IMR-90 (cell line): ENCODE results near the gene HUS1B. TPM values are rescaled to one million over a fixed set of nuclear protein-coding genes. Genes with fewer than 3 reads are reported as not detected.

ENCODE experiments used
- ATAC-seq: fragments of 200-7000 bp; cut with Tn5 transposase; 2 replicates; pipeline ENCODE4 v1.9.1; 2020; ENCODE audit warnings: low read depth, mild to moderate bottlenecking, moderate library complexity
- BruUV-seq: library from RNA; stranded (reverse); fragments of 400-500 nt; replicated peaks from 2 replicates; lab custom pipeline; 2021; lab: Mats Ljungman, UMichigan
- CTCF ChIA-PET: fragments of 300-600 bp; formaldehyde crosslinking; extraction: SDS; loops from one replicate; lab custom pipeline; 2021; ENCODE audit warnings: antibody characterized with exemption; lab: Yijun Ruan, JAX
- POLR2A ChIA-PET: fragments of 300-600 bp; sonication (Branson Sonifier 250); formaldehyde crosslinking; loops from one replicate; lab custom pipeline; 2022; ENCODE audit warnings: antibody characterized with exemption; ENCODE audit not compliant: unreplicated experiment; lab: Charles Lee
- DNase-seq: peaks from one replicate; pipeline ENCODE4 v3.0.0; 2013
- H2AFZ ChIP-seq: replicated peaks from 2 replicates; pipeline ENCODE3; 2013; ENCODE audit warnings: low read length, mild to moderate bottlenecking; ENCODE audit not compliant: poor library complexity
- H2AK5ac ChIP-seq: 2 replicates; pipeline ENCODE4 v1.6.1; 2013; ENCODE audit warnings: low read depth, low read length, inconsistent platforms
- H2AK9ac ChIP-seq: replicated peaks from 2 replicates; pipeline ENCODE3; 2013; ENCODE audit warnings: mild to moderate bottlenecking, low read depth, low read length, moderate library complexity; ENCODE audit not compliant: poor library complexity
- H2BK120ac ChIP-seq: 2 replicates; pipeline ENCODE4 v1.6.1; 2013; ENCODE audit warnings: low read depth, low read length, inconsistent platforms
- H2BK15ac ChIP-seq: 3 replicates; pipeline ENCODE4 v1.6.1; 2013; ENCODE audit warnings: low read depth, low read length, inconsistent platforms
- H2BK20ac ChIP-seq: 2 replicates; pipeline ENCODE4 v1.6.1; 2013; ENCODE audit warnings: low read depth, mild to moderate bottlenecking, inconsistent platforms, low read length, moderate library complexity
- H2BK5ac ChIP-seq: 2 replicates; pipeline ENCODE4 v1.6.1; 2013; ENCODE audit warnings: mild to moderate bottlenecking, low read depth, low read length, inconsistent platforms; ENCODE audit not compliant: poor library complexity, severe bottlenecking
- H3K14ac ChIP-seq: replicated peaks from 2 replicates; pipeline ENCODE4 v1.6.1; 2013; ENCODE audit warnings: low read depth, low read length, inconsistent platforms
- H3K18ac ChIP-seq: 2 replicates; pipeline ENCODE4 v1.6.1; 2013; ENCODE audit warnings: low read depth, low read length, control low read depth
- H3K23ac ChIP-seq: 2 replicates; pipeline ENCODE4 v1.6.1; 2013; ENCODE audit warnings: low read depth, low read length, inconsistent platforms
- H3K27ac ChIP-seq: 2 replicates; pipeline ENCODE4 v1.5.1; 2013; ENCODE audit warnings: mild to moderate bottlenecking, control low read depth, low read length; ENCODE audit not compliant: insufficient read depth
- H3K27me3 ChIP-seq: 2 replicates; pipeline ENCODE4 v1.6.1; 2013; ENCODE audit warnings: low read length; ENCODE audit not compliant: control insufficient read depth, insufficient read depth
- H3K36me3 ChIP-seq: 2 replicates; pipeline ENCODE4 v1.6.1; 2013; ENCODE audit warnings: low read length, mixed read lengths; ENCODE audit not compliant: control insufficient read depth, insufficient read depth
- H3K4ac ChIP-seq: 2 replicates; pipeline ENCODE4 v1.6.1; 2013; ENCODE audit warnings: low read depth, low read length, inconsistent platforms
- H3K4me1 ChIP-seq: 2 replicates; pipeline ENCODE4 v1.6.1; 2013; ENCODE audit warnings: low read length, mixed read lengths; ENCODE audit not compliant: control insufficient read depth, insufficient read depth
- H3K4me2 ChIP-seq: 2 replicates; pipeline ENCODE4 v1.6.1; 2013; ENCODE audit warnings: low read depth, mild to moderate bottlenecking, control low read depth, low read length, moderate library complexity
- H3K4me3 ChIP-seq: 2 replicates; pipeline ENCODE4 v1.5.1; 2013; ENCODE audit warnings: low read depth, mild to moderate bottlenecking, control low read depth, low read length, moderate library complexity; ENCODE audit not compliant: insufficient read depth
- H3K56ac ChIP-seq: 2 replicates; pipeline ENCODE4 v1.6.1; 2013; ENCODE audit warnings: low read length, inconsistent platforms; ENCODE audit not compliant: insufficient read depth; ENCODE audit errors: extremely low read depth
- H3K79me1 ChIP-seq, 2 experiments: 2 replicates each; pipeline ENCODE4 v1.6.1; 2013; ENCODE audit warnings: low read length in 2 of 2, inconsistent platforms in 1 of 2, low read depth in 1 of 2
- H3K9ac ChIP-seq: 2 replicates; pipeline ENCODE4 v1.6.1; 2013; ENCODE audit warnings: low read depth, low read length, control low read depth
- H3K9me1 ChIP-seq: 2 replicates; pipeline ENCODE4 v1.6.1; 2013; ENCODE audit warnings: low read length, inconsistent platforms; ENCODE audit not compliant: insufficient read depth
- H3K9me3 ChIP-seq: 2 replicates; pipeline ENCODE4 v1.6.1; 2013; ENCODE audit warnings: low read length; ENCODE audit not compliant: control insufficient read depth, insufficient read depth
- H4K20me1 ChIP-seq: 2 replicates; pipeline ENCODE4 v1.6.1; 2013; ENCODE audit warnings: low read length, inconsistent platforms; ENCODE audit not compliant: insufficient read depth
- H4K5ac ChIP-seq: 2 replicates; pipeline ENCODE4 v1.6.1; 2013; ENCODE audit warnings: mild to moderate bottlenecking, low read depth, low read length, control low read depth
- H4K8ac ChIP-seq, 2 experiments: 2 replicates each; pipeline ENCODE4 v1.6.1; 2013; ENCODE audit warnings: low read depth in 2 of 2, low read length in 2 of 2, control low read depth in 1 of 2, inconsistent platforms in 1 of 2
- H4K91ac ChIP-seq: 2 replicates; pipeline ENCODE4 v1.6.1; 2013; ENCODE audit warnings: low read depth, low read length, inconsistent platforms; ENCODE audit not compliant: insufficient read depth
- BHLHE40 ChIP-seq: fragments of 150-350 bp; IDR thresholded peaks from 2 replicates; pipeline ENCODE4 v1.6.1; 2016; ENCODE audit warnings: mild to moderate bottlenecking, low read depth, low read length
- CEBPB ChIP-seq: IDR thresholded peaks from 2 replicates; pipeline ENCODE4 v1.6.1; 2012; ENCODE audit warnings: low read depth, low read length, improper control_type of control experiment
- CHD1 ChIP-seq: IDR thresholded peaks from 2 replicates; pipeline ENCODE4 v1.6.1; 2012; ENCODE audit warnings: low read depth, low read length, improper control_type of control experiment
- FOS ChIP-seq: fragments of 150-350 bp; IDR thresholded peaks from 2 replicates; pipeline ENCODE4 v1.6.1; 2016; ENCODE audit warnings: low read depth, low read length
- MAFK ChIP-seq: IDR thresholded peaks from 2 replicates; pipeline ENCODE4 v1.6.1; 2012; ENCODE audit warnings: low read depth, low read length, improper control_type of control experiment
- MAZ ChIP-seq: IDR thresholded peaks from 2 replicates; pipeline ENCODE4 v1.6.1; 2012; ENCODE audit warnings: low read depth, mild to moderate bottlenecking, low read length, improper control_type of control experiment, moderate library complexity, borderline replicate concordance
- MXI1 ChIP-seq: IDR thresholded peaks from 2 replicates; pipeline ENCODE4 v1.6.1; 2012; ENCODE audit warnings: low read depth, mild to moderate bottlenecking, low read length, moderate library complexity, borderline replicate concordance
- NFE2L2 ChIP-seq: fragments of 150-350 bp; IDR thresholded peaks from 2 replicates; pipeline ENCODE4 v1.6.1; 2016; ENCODE audit warnings: low read depth, mild to moderate bottlenecking, low read length
- POLR2A ChIP-seq: IDR thresholded peaks from 2 replicates; pipeline ENCODE4 v1.6.1; 2012; ENCODE audit warnings: mild to moderate bottlenecking, low read depth, low read length
- RAD21 ChIP-seq: IDR thresholded peaks from 2 replicates; pipeline ENCODE4 v1.6.1; 2012; ENCODE audit warnings: low read length, improper control_type of control experiment
- RCOR1 ChIP-seq: IDR thresholded peaks from 2 replicates; pipeline ENCODE4 v1.6.1; 2012; ENCODE audit warnings: mild to moderate bottlenecking, low read length, improper control_type of control experiment; ENCODE audit not compliant: insufficient replicate concordance
- RFX5 ChIP-seq: IDR thresholded peaks from 2 replicates; pipeline ENCODE4 v1.8.0; 2012; ENCODE audit warnings: low read depth, mild to moderate bottlenecking, low read length, moderate library complexity
- SMC3 ChIP-seq: fragments of 150-350 bp; IDR thresholded peaks from 2 replicates; pipeline ENCODE4 v1.6.1; 2016; ENCODE audit warnings: low read depth, mild to moderate bottlenecking, antibody characterized with exemption, low read length, moderate library complexity
- WGBS, 2 experiments: methylation state at CpG; one replicate each; pipeline versions ENCODE4 v1.1.5 to v1.1.7; 2013; ENCODE audit warnings: missing lambda C conversion rate in 2 of 2; ENCODE audit not compliant: insufficient read length in 1 of 2; ENCODE audit errors: extremely low coverage in 2 of 2; 5-methylcytosine and 5-hydroxymethylcytosine counted together
- dilution Hi-C: fragments of 300-500 bp; cut with HindIII; formaldehyde crosslinking; loops from one replicate; pipeline ENCODE4 v1.14.3; 2018; ENCODE audit warnings: low sequenced_read_pairs; ENCODE audit not compliant: unreplicated experiment
- in situ Hi-C: fragments of 300-500 bp; cut with MboI; formaldehyde crosslinking; loops from 3 replicates; pipeline ENCODE4 v1.14.3; 2019; ENCODE audit warnings: low sequenced_read_pairs, inconsistent platforms, mixed read lengths
- intact Hi-C: fragments of 100-400 bp; cut with micrococcal nuclease; formaldehyde crosslinking; loops from 2 replicates; pipeline ENCODE4 v1.10.0; 2022
- polyA plus RNA-seq, 3 experiments: library from polyadenylated mRNA; depleted of rRNA; stranded (reverse); fragments of >200 nt; gene quantifications; 2 replicates each; pipeline ENCODE4 v1.2.3, GENCODE V29; 2012; ENCODE audit warnings: low replicate concordance in 1 of 3
- total RNA-seq: library from RNA; depleted of rRNA; stranded (reverse); fragments of >200 nt; gene quantifications from 2 replicates; pipeline ENCODE4 v1.2.3, GENCODE V29; 2012
- TF ChIP-seq, protein P1 (sequence below): fragments of 150-350 bp; IDR thresholded peaks from 2 replicates; pipeline ENCODE4 v1.6.1; 2017; ENCODE audit warnings: mild to moderate bottlenecking, antibody characterized with exemption, low read length, low read depth
- TF ChIP-seq, protein P2 (sequence below): fragments of 150-350 bp; IDR thresholded peaks from 2 replicates; pipeline ENCODE4 v1.6.1; 2016; ENCODE audit warnings: low read depth, mild to moderate bottlenecking, low read length, moderate library complexity, borderline replicate concordance

The HUS1B gene
- total and polyA plus RNA-seq, 2 of the 4 experiments (the other 2 are of a cell fraction), result 0.36 to 0.39 TPM

DNA sequence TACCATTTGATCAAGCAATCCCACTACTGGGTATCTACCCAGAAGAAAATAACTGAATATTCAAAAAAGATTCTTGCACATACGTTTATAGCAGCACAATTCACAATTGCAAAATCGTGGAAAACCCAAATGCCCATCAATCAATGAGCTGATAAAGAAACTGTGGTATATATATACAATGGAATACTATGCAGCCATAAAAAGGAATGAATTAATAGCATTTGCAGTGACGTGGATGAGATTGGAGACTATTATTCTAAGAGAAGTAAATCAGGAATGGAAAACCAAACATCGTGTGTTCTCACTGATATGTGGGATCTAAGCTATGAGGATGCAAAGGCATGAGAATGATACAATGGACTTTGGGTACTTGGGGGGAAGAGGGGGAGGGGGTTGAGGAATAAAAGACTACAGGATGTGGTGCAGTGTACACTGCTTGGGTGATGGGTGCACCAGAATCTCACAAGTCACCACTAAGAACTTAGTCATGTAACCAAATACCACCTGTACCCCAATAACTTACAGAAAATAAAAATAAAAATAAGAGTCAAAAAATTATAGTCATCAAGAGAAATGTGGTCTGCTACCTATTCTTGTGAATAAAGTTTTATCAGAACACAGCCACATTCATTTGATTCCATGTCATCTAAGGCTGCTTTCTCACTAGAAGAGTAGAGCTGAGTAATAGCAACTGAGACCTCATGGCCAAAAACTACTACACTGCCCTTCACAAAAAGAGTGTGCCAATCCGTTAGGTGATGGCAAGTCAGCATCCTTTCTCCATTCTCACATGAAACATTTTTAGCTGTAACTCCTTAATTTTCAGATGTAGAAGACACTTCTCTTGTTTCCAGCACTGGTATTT, 8.7 kb upstream of the HUS1B start:
- Histone ChIP-seq H2AFZ (no peak overlapping the region), H3K56ac (no peak overlapping the region), H2AK5ac (no peak overlapping the region), H4K91ac (no peak overlapping the region), H3K9ac (no peak overlapping the region), H3K9me3 (no peaks in the 10 kb centered on the region), H3K27me3 (no peaks in the 10 kb centered on the region), H3K23ac (no peak overlapping the region), H3K27ac (no peak overlapping the region), H3K4me2 (no peak overlapping the region), H3K4me1 (no peaks in the 10 kb centered on the region), H3K4ac (no peak overlapping the region), H3K36me3 (peaks cover 5% of the 10 kb centered on the region), H2AK9ac (no peak overlapping the region), H3K9me1 (peaks cover 14% of the 10 kb centered on the region; the same call in 1 of the 2 replicates), H3K18ac (no peak overlapping the region), H3K14ac (no peak overlapping the region), H4K8ac (no peak overlapping the region), H2BK15ac (no peak overlapping the region), H3K4me3 (no peak overlapping the region), H2BK20ac (no peak overlapping the region), H3K79me1 (peaks cover 20 to 39% of the 10 kb centered on the region in 2 experiments), H4K5ac (no peak overlapping the region), H4K20me1 (peaks cover 17% of the 10 kb centered on the region; the same call in 1 of the 2 replicates), H2BK5ac (no peak overlapping the region), H2BK120ac (no peak overlapping the region)
- no peak for DNase-seq
- 100% methylated on average over 2 of the region's 5 CpGs; no CpG with 5 or more reads in 1 of the 2 experiments for WGBS, 2 experiments
- intact Hi-C loops (no loop called here), dilution Hi-C loops (no loop called here), in situ Hi-C loops (no loop called here)
- CTCF ChIA-PET, result no interaction called here
- no peak for ATAC-seq
- POLR2A ChIA-PET, result interaction anchor here (0.5 to 0.6 kb wide), 2 partner anchors 8 to 49 kb away, joined by 5 to 10 read pairs; no protein-coding TSS in a partner anchor
- no TSS peak for BruUV-seq
- TF ChIP-seq MAZ (no peak), MXI1 (no peak), MAFK (no peak), NFE2L2 (no peak), CEBPB (no peak), RCOR1 (no peak), POLR2A (no peak), BHLHE40 (no peak), RAD21 (no peak), CHD1 (no peak), SMC3 (no peak), FOS (no peak), RFX5 (no peak)
- TF ChIP-seq, protein P1, sequence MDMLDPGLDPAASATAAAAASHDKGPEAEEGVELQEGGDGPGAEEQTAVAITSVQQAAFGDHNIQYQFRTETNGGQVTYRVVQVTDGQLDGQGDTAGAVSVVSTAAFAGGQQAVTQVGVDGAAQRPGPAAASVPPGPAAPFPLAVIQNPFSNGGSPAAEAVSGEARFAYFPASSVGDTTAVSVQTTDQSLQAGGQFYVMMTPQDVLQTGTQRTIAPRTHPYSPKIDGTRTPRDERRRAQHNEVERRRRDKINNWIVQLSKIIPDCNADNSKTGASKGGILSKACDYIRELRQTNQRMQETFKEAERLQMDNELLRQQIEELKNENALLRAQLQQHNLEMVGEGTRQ, result no peak
- TF ChIP-seq, protein P2, sequence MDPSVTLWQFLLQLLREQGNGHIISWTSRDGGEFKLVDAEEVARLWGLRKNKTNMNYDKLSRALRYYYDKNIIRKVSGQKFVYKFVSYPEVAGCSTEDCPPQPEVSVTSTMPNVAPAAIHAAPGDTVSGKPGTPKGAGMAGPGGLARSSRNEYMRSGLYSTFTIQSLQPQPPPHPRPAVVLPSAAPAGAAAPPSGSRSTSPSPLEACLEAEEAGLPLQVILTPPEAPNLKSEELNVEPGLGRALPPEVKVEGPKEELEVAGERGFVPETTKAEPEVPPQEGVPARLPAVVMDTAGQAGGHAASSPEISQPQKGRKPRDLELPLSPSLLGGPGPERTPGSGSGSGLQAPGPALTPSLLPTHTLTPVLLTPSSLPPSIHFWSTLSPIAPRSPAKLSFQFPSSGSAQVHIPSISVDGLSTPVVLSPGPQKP, result no peak
